NCI-H146 treated with DMSO at 0.1 percent for 48 hours (cell line): ENCODE results near the gene TSLP.

Experiments
- DNase-seq: peaks from one replicate; lab custom pipeline; 2025; ENCODE audit not compliant: unreplicated experiment; lab: John Stamatoyannopoulos, UW

The TSLP gene

GRCh38 chr5:111095982-111096381 lies 24.5 kb downstream of the TSLP start:
- DNase-seq, result no peak

GRCh38 chr5:111099058-111099778 lies 27.7 kb downstream of the TSLP start:
- no peak for DNase-seq

GRCh38 chr5:111106320-111106948 lies 34.9 kb downstream of the TSLP start:
- no peak for DNase-seq

GRCh38 chr5:111107371-111107770 lies 35.9 kb downstream of the TSLP start:
- DNase-seq, result no peak

- no peak for DNase-seq
These were observed 40.4 kb downstream of the TSLP start for GRCh38 chr5:111111956-111112355.

- no peak for DNase-seq
These were observed 42.2 kb downstream of the TSLP start for GRCh38 chr5:111113678-111114077.

- no peak for DNase-seq
These were observed 43.7 kb downstream of the TSLP start for GRCh38 chr5:111115229-111115628.

GRCh38 chr5:111116550-111116949 lies 45.0 kb downstream of the TSLP start:
- DNase-seq, result no peak

- DNase-seq, result no peak
These were observed 45.6 kb downstream of the TSLP start for GRCh38 chr5:111117136-111117535.

- DNase-seq, result no peak
These were observed 47.7 kb downstream of the TSLP start for GRCh38 chr5:111119221-111119620.

GRCh38 chr5:111119856-111120255 lies 48.3 kb downstream of the TSLP start:
- DNase-seq, result no peak

GRCh38 chr5:111120911-111121310 lies 49.4 kb downstream of the TSLP start:
- no peak for DNase-seq

- DNase-seq, result no peak
These were observed 50.4 kb downstream of the TSLP start for GRCh38 chr5:111121926-111122325.

- no peak for DNase-seq
These were observed 50.9 kb downstream of the TSLP start for GRCh38 chr5:111122398-111122797.

GRCh38 chr5:111124793-111125192 lies 53.3 kb downstream of the TSLP start:
- no peak for DNase-seq

- no peak for DNase-seq
These were observed 55.4 kb downstream of the TSLP start for GRCh38 chr5:111126896-111127295.
